GM23338 (cell line): ENCODE measurements around the gene NCBP3. TPM values are rescaled to one million over a fixed set of nuclear protein-coding genes. Genes with fewer than 3 reads are reported as not detected.

ENCODE experiments used
- ATAC-seq: fragments of 200-7000 bp; cut with Tn5 transposase; 3 replicates; pipeline ENCODE4 v1.9.1; 2020
- DNase-seq: peaks from one replicate; pipeline ENCODE4 v3.0.0-alpha.2; 2015; ENCODE audit warnings: low spot score
- H2AFZ ChIP-seq: fragments of 200-600 bp; sonication (generic); 2 replicates; pipeline ENCODE4 v1.8.0; 2016; ENCODE audit warnings: antibody characterized with exemption, mild to moderate bottlenecking, moderate library complexity
- H3F3A ChIP-seq: fragments of 200-600 bp; sonication (generic); replicated peaks from 2 replicates; pipeline ENCODE4 v1.8.0; 2017; ENCODE audit warnings: antibody characterized with exemption, mixed run types, low read depth
- H3K27ac ChIP-seq: fragments of 200-600 bp; sonication (generic); 2 replicates; pipeline ENCODE4 v1.6.1; 2016; ENCODE audit warnings: low read depth
- H3K27me3 ChIP-seq: fragments of 200-600 bp; sonication (generic); 2 replicates; pipeline ENCODE4 v1.8.0; 2016; ENCODE audit warnings: mild to moderate bottlenecking, mixed run types, moderate library complexity; ENCODE audit not compliant: insufficient read depth
- H3K36me3 ChIP-seq: fragments of 200-600 bp; sonication (generic); 2 replicates; pipeline ENCODE4 v1.8.0; 2016; ENCODE audit warnings: mild to moderate bottlenecking; ENCODE audit not compliant: insufficient read depth
- H3K4me1 ChIP-seq: fragments of 200-600 bp; sonication (generic); 2 replicates; pipeline ENCODE4 v1.8.0; 2016; ENCODE audit warnings: mild to moderate bottlenecking, moderate library complexity; ENCODE audit not compliant: insufficient read depth
- H3K4me2 ChIP-seq: fragments of 200-600 bp; sonication (generic); 2 replicates; pipeline ENCODE4 v1.7.1; 2017; ENCODE audit warnings: mixed run types
- H3K4me3 ChIP-seq: fragments of 200-600 bp; sonication (generic); 2 replicates; pipeline ENCODE4 v1.6.1; 2016; ENCODE audit warnings: mixed run types
- H3K79me2 ChIP-seq: fragments of 200-600 bp; sonication (generic); replicated peaks from 2 replicates; pipeline ENCODE4 v1.8.0; 2017; ENCODE audit warnings: mild to moderate bottlenecking; ENCODE audit not compliant: insufficient read depth
- H3K9me2 ChIP-seq: fragments of 200-600 bp; sonication (generic); 2 replicates; pipeline ENCODE4 v1.8.0; 2017; ENCODE audit not compliant: insufficient read depth
- H4K20me1 ChIP-seq: fragments of 200-600 bp; sonication (generic); replicated peaks from 2 replicates; pipeline ENCODE4 v1.8.0; 2017; ENCODE audit warnings: mild to moderate bottlenecking; ENCODE audit not compliant: insufficient read depth
- H3K27ac Mint-ChIP-seq: 2 replicates; pipeline ENCODE4 v1.8.0; 2020; ENCODE audit warnings: inconsistent platforms, mild to moderate bottlenecking, moderate library complexity, mixed read lengths
- H3K27me3 Mint-ChIP-seq: 3 replicates; pipeline ENCODE4 v1.8.0; 2022; ENCODE audit warnings: low read depth, mild to moderate bottlenecking, moderate library complexity, mixed read lengths, inconsistent platforms; ENCODE audit not compliant: insufficient read depth, poor library complexity
- H3K36me3 Mint-ChIP-seq: 3 replicates; pipeline ENCODE4 v1.8.0; 2021; ENCODE audit warnings: low read depth, mild to moderate bottlenecking, inconsistent platforms, moderate library complexity, mixed read lengths
- H3K4me1 Mint-ChIP-seq: 3 replicates; pipeline ENCODE4 v1.8.0; 2020; ENCODE audit warnings: mild to moderate bottlenecking, inconsistent platforms, mixed read lengths
- H3K4me3 Mint-ChIP-seq: 3 replicates; pipeline ENCODE4 v1.8.0; 2021; ENCODE audit warnings: moderate library complexity, mild to moderate bottlenecking, inconsistent platforms, mixed read lengths
- H3K9me3 Mint-ChIP-seq: 3 replicates; pipeline ENCODE4 v1.8.0; 2020; ENCODE audit warnings: moderate library complexity, mild to moderate bottlenecking, inconsistent platforms, mixed read lengths
- CREB1 ChIP-seq: fragments of 250-450 bp; sonication (Bioruptor Pico); IDR thresholded peaks from 2 replicates; pipeline ENCODE4 v1.5.0; 2020; ENCODE audit warnings: low read depth, mild to moderate bottlenecking, moderate library complexity
- CTCF ChIP-seq, 2 experiments: fragments of 200-600 bp in 1 of 2; sonication (generic) in 1 of 2; conservative IDR thresholded peaks; 2 replicates each; pipeline versions ENCODE4 v1.5.1 to v1.6.1; 2016 to 2017; ENCODE audit warnings: antibody characterized with exemption in 2 of 2, low read depth in 2 of 2, mild to moderate bottlenecking in 2 of 2, moderate library complexity in 1 of 2
- ETS1 ChIP-seq: IDR thresholded peaks from 2 replicates; pipeline ENCODE4 v1.6.1; 2016; ENCODE audit warnings: antibody characterized with exemption
- EZH2 ChIP-seq: fragments of 200-600 bp; sonication (generic); IDR thresholded peaks from one replicate; pipeline ENCODE4 v1.8.0; 2017; ENCODE audit warnings: antibody characterized with exemption, mild to moderate bottlenecking, low read depth; ENCODE audit not compliant: unreplicated experiment
- EZH2phosphoT487 ChIP-seq: fragments of 200-600 bp; sonication (generic); IDR thresholded peaks from one replicate; pipeline ENCODE4 v1.8.1; 2018; ENCODE audit warnings: antibody characterized with exemption; ENCODE audit not compliant: unreplicated experiment
- JUNB ChIP-seq: IDR thresholded peaks from one replicate; pipeline ENCODE4 v1.6.1; 2016; ENCODE audit warnings: antibody characterized with exemption; ENCODE audit not compliant: unreplicated experiment
- NANOG ChIP-seq: IDR thresholded peaks from 2 replicates; pipeline ENCODE4 v1.6.1; 2016; ENCODE audit warnings: antibody characterized with exemption, borderline replicate concordance
- POLR2AphosphoS5 ChIP-seq: IDR thresholded peaks from 2 replicates; pipeline ENCODE4 v1.6.1; 2016; ENCODE audit warnings: antibody characterized with exemption, low read depth
- REST ChIP-seq: IDR thresholded peaks from one replicate; pipeline ENCODE4 v1.6.1; 2018; ENCODE audit warnings: antibody characterized with exemption; ENCODE audit not compliant: unreplicated experiment
- STAT1 ChIP-seq: IDR thresholded peaks from one replicate; pipeline ENCODE4 v1.6.1; 2016; ENCODE audit warnings: antibody characterized with exemption; ENCODE audit not compliant: unreplicated experiment
- ZNF114 ChIP-seq: fragments of 250-450 bp; sonication (Bioruptor Pico); IDR thresholded peaks from 2 replicates; pipeline ENCODE4 v1.5.0; 2020; ENCODE audit warnings: mild to moderate bottlenecking, moderate library complexity
- ZNF331 ChIP-seq: fragments of 250-450 bp; sonication (Bioruptor Pico); IDR thresholded peaks from 2 replicates; pipeline ENCODE4 v1.5.0; 2020; ENCODE audit warnings: low read depth, mild to moderate bottlenecking, moderate library complexity
- ZNF462 ChIP-seq: fragments of 250-450 bp; sonication (Bioruptor Pico); IDR thresholded peaks from 2 replicates; pipeline ENCODE4 v1.5.0; 2020; ENCODE audit warnings: mild to moderate bottlenecking, moderate library complexity
- polyA plus RNA-seq: library from polyadenylated mRNA; unstranded; fragments of >200 nt; fragmentation: Nextera tagmentation; extraction: Ambion mirVana; gene quantifications from 2 replicates; pipeline ENCODE4 v1.2.1, GENCODE V29; 2016
- total RNA-seq: library from RNA; depleted of rRNA; stranded (reverse); fragments of >200 nt; shearing (Covaris generic); gene quantifications from 2 replicates; pipeline ENCODE4 v1.2.3, GENCODE V29; 2014

The NCBP3 gene
- total and polyA plus RNA-seq, 2 experiments from 2014 or later = 35.5 to 42.8 TPM

GRCh38 chr17:3895354-3895753 is 49.3 kb upstream of the NCBP3 start:
- H3K4me3 ChIP-seq = no peak overlapping the region
- ATAC-seq = no peak
- Mint-ChIP-seq H3K4me1 (peaks cover 26% of the 10 kb centered on the region), H3K27ac (no peak overlapping the region), H3K36me3 (no peaks in the 10 kb centered on the region; the same call in 2 of the 3 replicates), H3K27me3 (peaks cover 24% of the 10 kb centered on the region), H3K9me3 (peaks cover 3% of the 10 kb centered on the region; the same call in 1 of the 3 replicates), H3K4me3 (no peak overlapping the region)
- no peaks in the 10 kb centered on the region for H3K36me3 ChIP-seq
- peaks cover 21% of the 10 kb centered on the region for H3K4me1 ChIP-seq
- H3F3A ChIP-seq = peaks cover 11% of the 10 kb centered on the region; the same call in 1 of the 2 replicates
- H3K9me2 ChIP-seq = no peaks in the 10 kb centered on the region
- H3K79me2 ChIP-seq = 0 out of 2 replicates have a peak, but pooled peaks cover 4% of the 10 kb centered on the region
- H2AFZ ChIP-seq = no peak overlapping the region
- no peaks in the 10 kb centered on the region for H3K27me3 ChIP-seq
- H3K27ac ChIP-seq = no peak overlapping the region
- H4K20me1 ChIP-seq = no peaks in the 10 kb centered on the region
- DNase-seq = no peak
- TF ChIP-seq NANOG (no peak), ZNF462 (CRISPR knock-in tag) (no peak), EZH2 (no peak), ZNF114 (CRISPR knock-in tag) (no peak), EZH2phosphoT487 (no peak), CTCF (conservative IDR thresholded peaks at IDR 0.05; ENCODE audit: low read depth in 2 of 2) (no peak), ZNF331 (CRISPR knock-in tag) (no peak), JUNB (no peak), CREB1 (CRISPR knock-in tag) (no peak), ETS1 (no peak), REST (no peak), STAT1 (no peak), POLR2AphosphoS5 (no peak)
- H3K4me2 ChIP-seq = no peak overlapping the region
